Measurements from ENCODE around the gene MYBL2.
A peak's percentile ranks its signal among the peaks of the same experiment; 100 is the strongest.

The MYBL2 gene

GRCh38 chr20:43725666-43726065, 58.8 kb downstream of the MYBL2 start:
- peak; percentile 13 for DNase-seq

- no peak for DNase-seq
These were observed 59.4 kb downstream of the MYBL2 start for GRCh38 chr20:43726333-43726732.

- no peak for DNase-seq
These were observed 60.0 kb downstream of the MYBL2 start, which contains the start of gene GTSF1L for GRCh38 chr20:43726811-43727338. GTSF1L (minus strand) TSS chr20:43727002; CDS start chr20:43726694, 308 bp downstream.

- DNase-seq = peak; percentile 26
These were observed 61.2 kb downstream of the MYBL2 start for GRCh38 chr20:43727980-43728590.

GRCh38 chr20:43728686-43729255, 61.9 kb downstream of the MYBL2 start:
- DNase-seq = no peak

- no peak for DNase-seq
These were observed 64.6 kb downstream of the MYBL2 start for GRCh38 chr20:43731469-43731868.

- DNase-seq = no peak
These were observed 65.0 kb downstream of the MYBL2 start for GRCh38 chr20:43731927-43732326.

- peak; percentile 57 for DNase-seq
These were observed 69.8 kb downstream of the MYBL2 start for GRCh38 chr20:43736588-43737158.

- no peak for DNase-seq
These were observed 71.0 kb downstream of the MYBL2 start for GRCh38 chr20:43737925-43738324.

- peak; percentile 16 for DNase-seq
These were observed 72.3 kb downstream of the MYBL2 start for GRCh38 chr20:43739148-43739749.

- DNase-seq = no peak
These were observed 73.7 kb downstream of the MYBL2 start for GRCh38 chr20:43740642-43741041.

GRCh38 chr20:43744151-43744611, 77.3 kb downstream of the MYBL2 start:
- DNase-seq = no peak

- DNase-seq = peak; percentile 20
These were observed 78.2 kb downstream of the MYBL2 start for GRCh38 chr20:43744966-43745730.

GRCh38 chr20:43746344-43747137, 79.6 kb downstream of the MYBL2 start:
- DNase-seq = peak; percentile 41

- no peak for DNase-seq
These were observed 81.4 kb downstream of the MYBL2 start for GRCh38 chr20:43748274-43748673.

- peak; percentile 43 for DNase-seq
These were observed 82.9 kb downstream of the MYBL2 start for GRCh38 chr20:43749734-43750294.

GRCh38 chr20:43750774-43751166, 83.9 kb downstream of the MYBL2 start:
- no peak for DNase-seq

- DNase-seq = no peak
These were observed 84.5 kb downstream of the MYBL2 start for GRCh38 chr20:43751167-43752050.

GRCh38 chr20:43752051-43752360, 85.1 kb downstream of the MYBL2 start:
- no peak for DNase-seq

GRCh38 chr20:43752561-43753301, 85.8 kb downstream of the MYBL2 start:
- DNase-seq = no peak

All from NCI-H69 (cell line).